HG02973 (cell line): Measurements from ENCODE around the gene FILIP1.
"Not testable (repeated sequence)": the region's sequence is repeated elsewhere in the genome, so short reads cannot be mapped to it uniquely, and the experiment has no call there.

Experiments
- ATAC-seq: cut with Tn5 transposase; IDR thresholded peaks from one replicate; pipeline ENCODE4 v1.9.1; 2021; ENCODE audit warnings: moderate library complexity; ENCODE audit not compliant: unreplicated experiment

FILIP1 gene

DNA sequence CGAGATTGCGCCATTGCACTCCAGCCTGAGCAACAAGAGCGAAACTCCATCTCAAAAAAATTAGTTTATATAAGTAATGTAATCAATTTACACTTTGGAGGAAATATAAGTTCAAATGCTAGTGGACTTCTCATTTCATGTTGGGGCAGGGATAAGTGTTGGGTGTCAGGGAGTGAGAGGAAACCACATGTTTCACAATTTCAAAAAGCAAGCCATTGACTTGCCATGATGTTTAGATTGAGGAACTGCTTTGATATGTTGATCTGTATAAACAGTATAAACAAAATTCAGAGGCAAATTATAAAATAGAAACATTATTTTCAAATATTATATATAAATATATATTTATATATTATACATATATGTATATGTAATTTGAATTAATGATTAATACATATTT is 42.7 kb downstream of the FILIP1 start:
- ATAC-seq, result no peak

DNA sequence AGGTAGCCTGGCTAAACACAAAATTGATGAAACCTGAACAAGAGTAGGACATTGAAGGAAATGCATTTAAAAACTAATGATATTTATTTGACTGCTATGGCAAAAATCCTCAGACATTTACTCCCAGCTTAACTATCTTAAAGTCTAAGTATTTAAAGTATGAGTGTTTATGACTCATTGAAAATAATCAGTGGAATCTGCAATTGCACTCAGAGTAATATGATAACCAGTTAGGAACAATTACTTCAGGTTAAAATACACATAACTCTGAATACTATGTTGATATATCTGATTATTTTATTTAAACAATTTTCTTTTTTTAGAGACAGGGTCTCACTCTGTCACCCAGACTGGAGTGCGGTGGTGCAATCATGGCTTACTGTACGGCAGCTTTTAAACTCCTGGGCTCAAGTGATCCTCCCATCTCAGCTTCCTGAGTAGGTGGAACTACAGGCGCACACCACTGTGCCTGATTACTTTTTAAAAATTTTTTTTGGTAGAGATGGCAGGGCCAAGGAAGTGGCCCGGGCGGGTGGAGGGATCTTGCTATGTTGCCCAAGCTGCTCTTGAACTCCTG is 43.9 kb downstream of the FILIP1 start:
- no peak for ATAC-seq

GRCh38 chr6:75446241-75446880 is 47.2 kb downstream of the FILIP1 start:
- ATAC-seq, result peak; percentile 72

DNA sequence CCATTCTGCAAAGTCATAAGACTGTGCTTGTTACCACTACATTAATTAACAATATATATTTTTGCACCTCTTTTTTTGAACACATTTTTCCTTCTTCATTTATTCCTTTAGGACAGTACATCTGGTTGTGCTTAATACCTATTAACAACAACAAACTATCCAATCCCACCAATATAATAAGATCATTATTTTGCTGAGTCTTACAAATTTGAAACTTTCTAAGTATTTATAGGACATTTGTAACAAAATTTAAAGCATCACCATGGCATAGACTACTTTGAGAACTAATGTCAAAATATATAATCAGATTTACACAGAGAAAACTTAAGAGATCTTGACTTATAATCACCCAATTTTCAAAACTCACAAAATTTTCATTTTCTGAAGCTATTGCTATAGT is 47.9 kb downstream of the FILIP1 start:
- no peak for ATAC-seq

DNA sequence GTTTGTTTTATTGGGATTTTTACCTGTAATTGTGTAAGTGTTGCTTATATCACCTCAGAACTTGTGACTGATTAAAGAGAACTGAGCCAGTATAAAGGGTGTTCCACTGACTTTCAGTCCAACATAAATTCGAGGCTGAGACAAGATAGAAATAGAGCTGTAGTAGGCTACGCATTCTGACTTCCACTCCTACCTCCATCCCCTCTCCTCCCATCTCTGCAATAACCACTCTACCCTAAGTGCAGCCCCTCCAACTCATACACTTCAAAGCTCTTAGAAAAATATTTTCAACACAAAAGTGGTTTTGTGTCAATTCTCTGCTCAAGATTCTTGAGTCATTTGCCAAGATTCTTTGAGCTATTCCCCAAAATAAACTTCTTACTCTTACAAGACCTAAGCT is 48.7 kb downstream of the FILIP1 start:
- no peak for ATAC-seq

- ATAC-seq, result not testable (repeated sequence)
Measured at GRCh38 chr6:75441883-75442282, 51.7 kb downstream of the FILIP1 start.

- ATAC-seq, result not testable (repeated sequence)
Measured at GRCh38 chr6:75441479-75441878, 52.1 kb downstream of the FILIP1 start.

- no peak for ATAC-seq
Measured at GRCh38 chr6:75438442-75439116, 55.0 kb downstream of the FILIP1 start.

- no peak for ATAC-seq
Measured at GRCh38 chr6:75438013-75438431, 55.6 kb downstream of the FILIP1 start.

DNA sequence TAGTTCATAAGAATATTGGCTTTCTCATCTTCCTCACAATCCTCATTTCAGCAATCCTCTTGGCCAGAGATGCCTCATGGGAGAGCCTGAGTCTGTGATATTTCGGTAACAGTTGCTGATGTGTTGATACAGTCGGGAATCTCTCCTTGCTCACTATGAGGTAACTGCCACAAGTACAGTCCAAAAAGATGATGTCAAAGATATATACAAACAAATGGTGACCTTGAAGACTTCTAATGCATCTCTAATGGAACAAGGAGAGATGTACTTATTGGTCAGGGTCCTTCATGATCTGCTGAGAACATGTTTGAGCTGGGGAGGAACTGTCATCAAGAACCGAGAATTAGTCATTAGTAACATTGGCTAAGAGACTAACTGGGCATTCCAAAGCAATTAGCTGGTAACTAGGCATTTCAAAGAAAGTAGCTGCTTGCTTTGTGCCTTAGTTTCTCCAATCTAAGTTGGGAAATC is 56.1 kb downstream of the FILIP1 start:
- ATAC-seq, result no peak

GRCh38 chr6:75436869-75437268 is 56.7 kb downstream of the FILIP1 start:
- no peak for ATAC-seq

GRCh38 chr6:75432809-75433208 is 60.8 kb downstream of the FILIP1 start:
- not testable (repeated sequence) for ATAC-seq

DNA sequence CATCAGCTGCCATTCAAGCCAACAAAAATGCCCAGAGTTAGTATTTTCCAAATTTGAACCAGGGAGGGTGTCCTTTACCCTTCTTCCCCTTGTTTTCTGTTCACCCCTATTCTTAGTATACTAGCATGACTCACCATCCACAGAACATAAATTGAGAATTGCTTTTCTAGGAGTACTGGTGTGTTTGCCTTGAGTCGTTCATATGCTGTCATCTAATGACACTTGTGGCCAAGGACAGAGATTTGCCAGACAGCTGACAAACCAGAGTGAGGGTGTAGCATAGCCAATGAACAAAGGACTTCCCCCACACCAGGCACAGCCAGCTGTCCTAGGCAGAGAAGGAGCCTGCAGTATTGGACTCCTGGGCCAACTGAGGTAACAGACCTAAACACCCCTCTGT is 62.2 kb downstream of the FILIP1 start:
- ATAC-seq, result no peak

- no peak for ATAC-seq
Measured at GRCh38 chr6:75430631-75431325, 62.8 kb downstream of the FILIP1 start.

DNA sequence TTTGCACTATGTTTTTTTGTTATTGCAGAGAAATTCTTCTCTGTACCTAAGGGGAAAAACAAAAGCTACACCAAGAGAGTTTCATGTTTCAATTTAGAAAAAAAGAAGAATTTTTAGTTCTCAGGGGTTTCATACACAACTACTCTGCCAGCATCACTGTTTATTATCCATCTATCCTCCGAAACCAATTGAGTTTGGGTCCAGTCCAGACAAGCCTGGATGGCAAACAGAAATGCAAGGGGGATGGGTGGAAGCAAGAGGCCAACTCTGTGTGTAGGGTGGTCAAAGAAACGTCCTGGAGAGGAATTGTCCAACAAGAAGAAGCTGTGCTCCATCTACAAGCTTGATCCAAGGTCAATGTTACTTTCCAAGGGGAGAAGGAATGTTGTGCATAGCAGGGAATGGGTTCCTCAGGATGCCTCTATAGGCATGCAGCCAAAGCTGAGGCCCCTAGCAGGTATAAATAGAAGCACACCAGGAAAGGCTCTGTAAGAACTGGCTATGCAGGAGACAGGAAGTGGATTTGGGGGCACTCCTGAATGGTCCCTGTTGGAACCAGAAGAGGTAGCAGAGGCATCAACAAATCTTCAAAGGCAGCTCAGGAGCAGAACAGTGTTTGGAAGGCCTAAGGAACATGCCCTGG is 64.4 kb downstream of the FILIP1 start:
- ATAC-seq, result no peak

DNA sequence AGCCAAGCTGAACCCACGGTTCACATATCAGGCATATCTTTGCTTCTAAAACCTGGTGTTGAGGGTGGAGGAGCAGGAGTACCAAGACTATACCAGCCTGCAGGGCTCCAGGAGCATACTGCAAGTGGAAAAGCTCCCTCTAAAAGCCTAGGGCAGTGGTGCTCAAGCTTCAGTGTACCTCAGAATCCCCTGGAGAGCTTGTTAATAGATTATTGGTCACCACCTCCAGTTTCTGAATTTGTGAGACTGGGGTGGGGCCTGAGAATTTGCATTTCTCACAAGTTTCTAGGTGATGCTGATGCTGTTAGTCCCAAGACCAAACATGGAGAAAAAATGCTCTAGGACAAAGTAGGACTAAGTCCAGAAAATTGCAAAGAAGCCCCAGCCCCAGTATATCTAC is 65.4 kb downstream of the FILIP1 start:
- ATAC-seq, result no peak

DNA sequence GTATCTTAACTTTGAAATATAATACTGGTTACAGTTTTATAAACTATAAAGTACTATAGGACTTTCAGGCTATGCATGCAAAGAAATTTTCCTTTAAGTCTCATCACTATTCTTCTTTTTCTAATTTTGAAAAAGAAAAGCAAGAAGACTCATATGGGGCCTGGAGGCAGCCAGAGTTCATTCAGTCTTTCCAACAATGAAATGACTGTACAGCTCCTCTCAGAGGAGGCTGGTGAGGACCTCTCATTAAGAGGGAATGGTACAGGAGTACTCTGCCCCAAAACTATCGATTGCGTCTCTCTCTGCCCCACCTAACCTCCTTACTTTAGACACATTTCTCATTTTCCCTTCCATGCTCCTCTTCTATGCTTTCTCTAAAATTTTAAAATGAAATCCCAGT is 66.3 kb downstream of the FILIP1 start:
- ATAC-seq, result no peak

GRCh38 chr6:75424618-75425548 is 68.7 kb downstream of the FILIP1 start:
- no peak for ATAC-seq

- ATAC-seq, result no peak
Measured at GRCh38 chr6:75423386-75423785, 70.2 kb downstream of the FILIP1 start.

DNA sequence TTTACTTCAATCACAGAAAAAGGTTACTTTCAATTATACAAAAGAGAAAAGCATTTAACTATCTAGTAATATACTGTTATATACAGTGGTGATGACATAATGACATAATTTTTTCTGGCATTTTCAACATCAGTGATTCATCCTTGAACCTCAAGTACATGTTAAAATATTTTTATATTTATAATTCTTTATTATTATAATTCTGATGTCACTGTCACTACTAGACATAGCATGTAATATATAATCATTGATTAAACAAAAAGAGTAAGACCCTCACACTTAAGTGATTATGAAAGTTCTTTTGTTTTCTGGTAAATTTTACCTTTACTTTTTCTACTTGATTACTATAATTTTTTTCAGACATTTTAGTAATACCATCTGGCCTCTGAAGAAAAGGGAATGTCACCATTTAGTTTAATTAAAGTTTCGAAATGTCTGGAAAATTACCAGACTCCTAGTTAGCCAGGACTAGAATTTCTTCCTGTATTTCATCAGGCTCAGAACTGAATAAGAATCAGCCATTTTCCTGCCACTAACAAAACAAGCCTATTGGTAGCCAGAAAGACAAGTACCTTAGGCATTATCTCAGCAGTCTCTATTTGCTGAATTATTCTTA is 71.5 kb downstream of the FILIP1 start:
- no peak for ATAC-seq
